H1 (cell line): ENCODE results near the gene ITPR3. TPM values are rescaled to one million over a fixed set of nuclear protein-coding genes. Genes with fewer than 3 reads are reported as not detected.

Experiments
- CTCF ChIA-PET: fragments of 300-600 bp; sonication (Branson Sonifier 250); formaldehyde crosslinking; loops from one replicate; lab custom pipeline; 2021; ENCODE audit not compliant: partially characterized antibody; lab: Charles Lee
- POLR2A ChIA-PET: fragments of 300-600 bp; sonication (Branson Sonifier 250); formaldehyde crosslinking; loops from one replicate; lab custom pipeline; 2021; ENCODE audit warnings: inconsistent platforms; ENCODE audit not compliant: partially characterized antibody; lab: Charles Lee
- DNase-seq, 2 experiments: peaks; one replicate each; pipeline versions ENCODE4 v3.0.0 to v3.0.0-alpha.2; 2010 to 2022; ENCODE audit warnings: low spot score in 2 of 2, low read depth in 1 of 2, mixed read lengths in 1 of 2
- FAIRE-seq: peaks from 2 replicates; lab custom pipeline; 2011; peaks lifted over from hg19 to GRCh38; lab: Jason Lieb, UNC
- H2AFZ ChIP-seq: 2 replicates; pipeline ENCODE4 v1.8.1; 2012; ENCODE audit warnings: low read length, inconsistent platforms
- H2AK5ac ChIP-seq: 2 replicates; pipeline ENCODE4 v1.6.1; 2013; ENCODE audit warnings: low read depth, low read length
- H2BK120ac ChIP-seq: replicated peaks from 2 replicates; pipeline ENCODE3; 2013; ENCODE audit warnings: low read depth, low read length, inconsistent platforms
- H2BK12ac ChIP-seq: 2 replicates; pipeline ENCODE4 v1.6.1; 2013; ENCODE audit warnings: low read depth, low read length
- H2BK15ac ChIP-seq: 2 replicates; pipeline ENCODE4 v1.6.1; 2013; ENCODE audit warnings: low read length
- H2BK20ac ChIP-seq: 2 replicates; pipeline ENCODE4 v1.6.1; 2013; ENCODE audit warnings: low read length
- H2BK5ac ChIP-seq: 2 replicates; pipeline ENCODE4 v1.6.1; 2013; ENCODE audit warnings: low read depth, low read length
- H3K14ac ChIP-seq: 2 replicates; pipeline ENCODE4 v1.6.1; 2013; ENCODE audit warnings: inconsistent platforms; ENCODE audit not compliant: insufficient read length
- H3K18ac ChIP-seq: 2 replicates; pipeline ENCODE4 v1.6.1; 2013; ENCODE audit warnings: low read length; ENCODE audit errors: extremely low read depth
- H3K23ac ChIP-seq: 2 replicates; pipeline ENCODE4 v1.6.1; 2013; ENCODE audit warnings: inconsistent platforms; ENCODE audit not compliant: insufficient read length
- H3K23me2 ChIP-seq: 2 replicates; pipeline ENCODE4 v1.6.1; 2013; ENCODE audit warnings: low read depth, low read length
- H3K27ac ChIP-seq: 2 replicates; pipeline ENCODE4 v1.6.1; 2011; ENCODE audit warnings: low read depth, low read length, inconsistent platforms
- H3K27me3 ChIP-seq, 4 experiments: replicated peaks in 1 of 4; 1 replicate in 1 of 4; 2 replicates in 3 of 4; pipeline versions ENCODE4 v1.6.1 to v1.8.1; 2011 to 2013; ENCODE audit warnings: low read length in 3 of 4, mild to moderate bottlenecking in 3 of 4, inconsistent platforms in 2 of 4, mixed read lengths in 2 of 4, moderate library complexity in 1 of 4; ENCODE audit not compliant: control insufficient read depth in 3 of 4, insufficient read depth in 3 of 4; ENCODE audit errors: extremely low read depth in 1 of 4
- H3K36me3 ChIP-seq, 4 experiments: 2 replicates each; pipeline versions ENCODE4 v1.6.1 to v1.8.1; 2011 to 2013; ENCODE audit warnings: mild to moderate bottlenecking in 4 of 4, low read length in 3 of 4, moderate library complexity in 2 of 4, control low read depth in 1 of 4, inconsistent platforms in 1 of 4; ENCODE audit not compliant: insufficient read depth in 4 of 4, control insufficient read depth in 2 of 4
- H3K4ac ChIP-seq: replicated peaks from 2 replicates; pipeline ENCODE3; 2013; ENCODE audit warnings: low read length, low read depth, mixed read lengths, inconsistent platforms; ENCODE audit not compliant: insufficient read length
- H3K4me1 ChIP-seq, 4 experiments: replicated peaks in 1 of 4; 1 replicate in 1 of 4; 2 replicates in 3 of 4; pipeline versions ENCODE4 v1.6.1 to v1.8.1; 2011 to 2013; ENCODE audit warnings: low read length in 3 of 4, inconsistent platforms in 2 of 4, mixed read lengths in 1 of 4; ENCODE audit not compliant: insufficient read depth in 4 of 4, control insufficient read depth in 3 of 4
- H3K4me2 ChIP-seq, 2 experiments: 2 replicates each; pipeline versions ENCODE4 v1.6.1 to v1.8.1; 2011 to 2013; ENCODE audit warnings: low read depth in 2 of 2, low read length in 2 of 2, control low read depth in 1 of 2, inconsistent platforms in 1 of 2, mild to moderate bottlenecking in 1 of 2; ENCODE audit not compliant: insufficient read depth in 1 of 2
- H3K4me3 ChIP-seq, 4 experiments: fragments of 200-600, 300-600 bp in 1 of 4; sonication (generic), shearing (Covaris generic), sonication (Bioruptor Twin) in 1 of 4; 2 replicates each; pipeline versions ENCODE4 v1.5.1 to v1.8.1; 2011 to 2016; ENCODE audit warnings: low read length in 4 of 4, low read depth in 3 of 4, control low read depth in 2 of 4, inconsistent platforms in 2 of 4, mild to moderate bottlenecking in 2 of 4, mixed read lengths in 1 of 4, moderate library complexity in 1 of 4; ENCODE audit not compliant: insufficient read depth in 2 of 4; ENCODE audit errors: extremely low read depth in 1 of 4
- H3K56ac ChIP-seq: replicated peaks from 2 replicates; pipeline ENCODE3; 2013; ENCODE audit warnings: low read depth, mild to moderate bottlenecking, mixed read lengths, low read length, inconsistent platforms; ENCODE audit not compliant: insufficient read length
- H3K79me1 ChIP-seq: 2 replicates; pipeline ENCODE4 v1.6.1; 2013; ENCODE audit warnings: low read depth, low read length, control low read depth
- H3K79me2 ChIP-seq, 2 experiments: 2 replicates each; pipeline versions ENCODE4 v1.6.1 to v1.8.1; 2012 to 2013; ENCODE audit warnings: low read length in 2 of 2, mild to moderate bottlenecking in 2 of 2, inconsistent platforms in 1 of 2; ENCODE audit not compliant: insufficient read depth in 2 of 2, control insufficient read depth in 1 of 2
- H3K9ac ChIP-seq, 4 experiments: replicated peaks in 1 of 4; 1 replicate in 1 of 4; 2 replicates in 3 of 4; pipeline versions ENCODE4 v1.6.1 to v1.8.1; 2011 to 2013; ENCODE audit warnings: low read depth in 3 of 4, low read length in 3 of 4, control low read depth in 2 of 4, mild to moderate bottlenecking in 2 of 4, moderate library complexity in 2 of 4, inconsistent platforms in 1 of 4; ENCODE audit errors: extremely low read depth in 1 of 4
- H3K9me3 ChIP-seq, 2 experiments: 2 replicates each; pipeline versions ENCODE4 v1.6.1 to v1.8.1; 2012 to 2013; ENCODE audit warnings: mild to moderate bottlenecking in 2 of 2, moderate library complexity in 2 of 2, control low read depth in 1 of 2, inconsistent platforms in 1 of 2, low read depth in 1 of 2, low read length in 1 of 2, mixed read lengths in 1 of 2; ENCODE audit not compliant: insufficient read depth in 2 of 2
- H4K20me1 ChIP-seq, 2 experiments: replicated peaks in 1 of 2; 2 replicates each; pipeline versions ENCODE3 to v1.8.1; 2011 to 2013; ENCODE audit warnings: inconsistent platforms in 2 of 2, low read length in 2 of 2, mild to moderate bottlenecking in 1 of 2; ENCODE audit not compliant: insufficient read depth in 2 of 2, control insufficient read depth in 1 of 2
- H4K5ac ChIP-seq: 2 replicates; pipeline ENCODE4 v1.6.1; 2013; ENCODE audit warnings: low read length, low read depth, mixed read lengths, inconsistent platforms; ENCODE audit not compliant: insufficient read length
- H4K8ac ChIP-seq: 2 replicates; pipeline ENCODE4 v1.8.0; 2013; ENCODE audit warnings: mild to moderate bottlenecking, moderate library complexity, low read length, inconsistent platforms; ENCODE audit not compliant: insufficient read depth; ENCODE audit errors: extremely low read depth
- H4K91ac ChIP-seq: replicated peaks from 2 replicates; pipeline ENCODE3; 2013; ENCODE audit warnings: low read length, mixed read lengths, inconsistent platforms; ENCODE audit not compliant: insufficient read length
- BACH1 ChIP-seq: IDR thresholded peaks from 2 replicates; pipeline ENCODE4 v1.6.1; 2012; ENCODE audit warnings: low read length, improper control_type of control experiment
- GTF2F1 ChIP-seq: IDR thresholded peaks from 2 replicates; pipeline ENCODE4 v1.6.1; 2012; ENCODE audit warnings: low read depth, low read length, improper control_type of control experiment, borderline replicate concordance
- KDM4A ChIP-seq: IDR thresholded peaks from one replicate; pipeline ENCODE4 v1.7.1; 2012; ENCODE audit warnings: low read depth, mild to moderate bottlenecking, moderate library complexity, low read length, inconsistent platforms; ENCODE audit not compliant: severe bottlenecking
- KDM5A ChIP-seq: fragments of 200-600 bp; IDR thresholded peaks from 2 replicates; pipeline ENCODE4 v1.7.1; 2012; ENCODE audit warnings: mild to moderate bottlenecking, low read length, inconsistent platforms, mixed read lengths
- POLR2A ChIP-seq, 2 experiments: IDR thresholded peaks; 1 replicate in 1 of 2; 2 replicates in 1 of 2; pipeline ENCODE4 v1.6.1; 2011; ENCODE audit warnings: low read depth in 2 of 2, low read length in 2 of 2, mild to moderate bottlenecking in 2 of 2; ENCODE audit errors: control extremely low read depth in 1 of 2
- ZNF274 ChIP-seq: IDR thresholded peaks from 2 replicates; pipeline ENCODE4 v1.7.0; 2012; ENCODE audit warnings: low read length, borderline replicate concordance; ENCODE audit errors: extremely low read depth
- WGBS, 2 experiments: shearing (Covaris generic) in 1 of 2; methylation state at CpG; one replicate each; pipeline versions ENCODE4 v1.1.6 to v1.1.7; 2013 to 2015; ENCODE audit warnings: low lambda C conversion rate in 2 of 2, mixed read lengths in 2 of 2, inconsistent platforms in 1 of 2, low coverage in 1 of 2, missing lambda C conversion rate in 1 of 2; ENCODE audit not compliant: insufficient replicate concordance in 2 of 2, insufficient coverage in 1 of 2, insufficient read length in 1 of 2; ENCODE audit errors: extremely low coverage in 1 of 2, missing lambda C conversion rate in 1 of 2; 5-methylcytosine and 5-hydroxymethylcytosine counted together
- polyA plus RNA-seq, 7 experiments: library from polyadenylated mRNA; depleted of rRNA in 3 of 7; stranded (reverse) in 5 of 7; unstranded in 2 of 7; fragments of >200 nt in 5 of 7; fragments of 200-250 nt in 2 of 7; gene quantifications; 1 replicate in 5 of 7; 2 replicates in 1 of 7; 4 replicates in 1 of 7; pipeline versions ENCODE4 v1.2.1 to v1.2.3, GENCODE V29; 2011 to 2013; ENCODE audit warnings: missing spikeins in 2 of 7, mixed read lengths in 2 of 7
- total RNA-seq: library from RNA; stranded (reverse); fragmentation: NEBNext Ultra II Directional; extraction: Animal tissue kit (Norgen Biotek cat#: 25700); gene quantifications from 2 replicates; pipeline ENCODE4 v1.2.1, GENCODE V29; 2021

The ITPR3 gene
- total and polyA plus RNA-seq, 2 of the 8 experiments (the other 6 are each of a cell fraction or from before 2014, with no cell fraction given) = 29.1 to 45.7 TPM

DNA sequence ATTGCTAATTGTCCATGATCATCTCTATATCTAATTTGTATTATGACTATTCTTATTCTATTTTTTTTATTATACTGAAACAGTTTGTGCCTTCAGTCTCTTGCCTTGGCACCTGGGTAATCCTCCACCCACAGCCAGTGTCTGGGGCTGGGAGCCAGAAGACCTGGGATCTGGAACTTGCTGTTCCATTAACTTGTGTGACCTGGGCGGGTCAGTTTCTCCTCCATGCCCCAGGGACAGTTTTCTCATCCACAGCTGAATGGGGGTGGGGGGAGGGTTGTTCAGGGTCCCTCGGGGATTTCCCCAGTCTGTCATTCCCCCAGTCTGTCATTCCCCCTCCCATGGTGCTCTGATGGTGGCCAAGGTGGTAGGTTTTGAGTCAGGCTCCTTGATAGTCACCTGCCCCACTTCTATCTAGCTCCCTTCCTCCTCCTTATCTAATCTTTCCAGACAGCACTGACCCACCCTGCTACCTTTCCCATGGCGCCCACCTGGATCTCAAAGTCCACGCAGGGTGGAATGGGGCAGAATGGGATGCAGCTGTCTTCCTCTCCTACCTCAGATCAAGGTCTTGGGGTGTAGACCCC, 10.9 kb downstream of the ITPR3 start:
- no peak overlapping the region; a peak in 1 of 4 replicates for H3K4me2 ChIP-seq
- no peaks in the 10 kb centered on the region for H3K9me3 ChIP-seq
- no peak overlapping the region for H4K5ac ChIP-seq
- DNase-seq = no peak
- no peak overlapping the region for H3K27ac ChIP-seq
- no peak overlapping the region for H2AK5ac ChIP-seq
- peaks cover 0 to 2% (median 0%) of the 10 kb centered on the region in 4 experiments; a peak in 1 of 8 replicates for H3K36me3 ChIP-seq
- H3K79me2 ChIP-seq = peaks cover 6 to 25% of the 10 kb centered on the region in 2 experiments; a peak in 2 of 4 replicates
- no peak overlapping the region for H3K4ac ChIP-seq
- no peak overlapping the region for H2BK12ac ChIP-seq
- 89% methylated on average over 4 of the region's 4 CpGs; no CpG with 5 or more reads in 1 of the 2 experiments for WGBS, 2 experiments
- no peak overlapping the region for H2BK20ac ChIP-seq
- peaks cover 3 to 22% of the 10 kb centered on the region in 2 experiments for H4K20me1 ChIP-seq
- CTCF ChIA-PET = interaction anchor here (0.6 to 6.0 kb wide), 30 partner anchors 11 to 656 kb away, joined by 3 to 94 read pairs (median 5); partner anchors contain the start of genes BAK1, IP6K3 and ITPR3
- TF ChIP-seq KDM4A (no peak), KDM5A (no peak), GTF2F1 (no peak), BACH1 (no peak), ZNF274 (no peak), POLR2A (IDR thresholded peaks at IDR 0.05; ENCODE audit: control extremely low read depth in 1 of 2, low read depth in 2 of 2, low read length in 2 of 2) (no peak)
- TF ChIP-seq, all 59 proteins: peak for 0
- Histone ChIP-seq H2BK5ac (no peak overlapping the region; the same call in 1 of the 2 replicates), H3K14ac (no peak overlapping the region), H3K18ac (no peak overlapping the region), H2BK120ac (no peak overlapping the region), H3K27me3 (no peaks in the 10 kb centered on the region; a peak in 2 of 7 replicates), H4K8ac (no peak overlapping the region), H2BK15ac (no peak overlapping the region), H3K56ac (no peak overlapping the region), H3K23me2 (peaks cover 11% of the 10 kb centered on the region; the same call in 1 of the 2 replicates), H3K23ac (no peak overlapping the region), H3K4me3 (no peak overlapping the region), H3K79me1 (peaks cover 8% of the 10 kb centered on the region; the same call in 1 of the 2 replicates), H3K9ac (no peak overlapping the region), H4K91ac (no peak overlapping the region), H3K4me1 (peaks cover 8 to 40% (median 21%) of the 10 kb centered on the region in 4 experiments), H2AFZ (no peak overlapping the region)
- no peak for FAIRE-seq
- POLR2A ChIA-PET = interaction anchor here (0.6 to 1.8 kb wide), 9 partner anchors 10 to 78 kb away, joined by 3 to 28 read pairs (median 5); partner anchors contain the start of genes BAK1 and ITPR3
